Naive thymus-derived CD8-positive, alpha-beta T cell (primary cell): ENCODE measurements around the gene NCK2. TPM values are rescaled to one million over a fixed set of nuclear protein-coding genes. Genes with fewer than 3 reads are reported as not detected.
A peak's percentile ranks its signal among the peaks of the same experiment; 100 is the strongest.
"Not testable (repeated sequence)": the region's sequence is repeated elsewhere in the genome, so short reads cannot be mapped to it uniquely, and the experiment has no call there.

Experiments used
- ATAC-seq, 2 donors: fragments of 150-1000 bp; cut with Tn5 transposase in 1 of 2; sonication (Bioruptor Pico), chemical (Tn5 transposase) in 1 of 2; 1 replicate in 1 of 2; 2 replicates in 1 of 2; pipeline ENCODE4 v1.10.0; 2021; ENCODE audit warnings: mild to moderate bottlenecking in 2 of 2, moderate library complexity in 2 of 2
- POLR2A ChIA-PET: fragments of 350-600 bp; sonication (Branson Sonifier 250); formaldehyde crosslinking; loops from one replicate; lab custom pipeline; 2021; ENCODE audit warnings: antibody characterized with exemption; lab: Charles Lee
- DNase-seq, 10 donors: peaks; one replicate each; pipeline versions ENCODE4 v3.0.0 to v3.0.0-alpha.2; 2020 to 2022
- H3K27ac Mint-ChIP-seq, 10 donors: one replicate each; pipeline ENCODE4 v1.8.0; 2020 to 2022; ENCODE audit warnings: mild to moderate bottlenecking in 10 of 10, mixed read lengths in 10 of 10, moderate library complexity in 4 of 10, inconsistent platforms in 1 of 10
- H3K27me3 Mint-ChIP-seq, 5 donors: one replicate each; pipeline ENCODE4 v1.8.0; 2021 to 2022; ENCODE audit warnings: mixed read lengths in 5 of 5
- H3K36me3 Mint-ChIP-seq, 3 donors: one replicate each; pipeline ENCODE4 v1.8.0; 2020 to 2022; ENCODE audit warnings: mixed read lengths in 3 of 3, mild to moderate bottlenecking in 2 of 3, inconsistent platforms in 1 of 3
- H3K4me1 Mint-ChIP-seq, 4 donors: one replicate each; pipeline ENCODE4 v1.8.0; 2021 to 2022; ENCODE audit warnings: mixed read lengths in 4 of 4
- H3K4me3 Mint-ChIP-seq, 10 donors: one replicate each; pipeline ENCODE4 v1.8.0; 2020 to 2022; ENCODE audit warnings: mild to moderate bottlenecking in 10 of 10, mixed read lengths in 10 of 10, moderate library complexity in 6 of 10, inconsistent platforms in 1 of 10
- H3K9me3 Mint-ChIP-seq, 9 donors: one replicate each; pipeline ENCODE4 v1.8.0; 2020 to 2022; ENCODE audit warnings: mixed read lengths in 9 of 9, mild to moderate bottlenecking in 3 of 9, inconsistent platforms in 1 of 9, moderate library complexity in 1 of 9
- polyA plus RNA-seq, 3 donors: library from polyadenylated mRNA; unstranded; fragments of 300-500 nt; fragmentation: Illumina TruSeq; gene quantifications; one replicate each; pipeline ENCODE4 v1.2.3, GENCODE V29; 2021
- total RNA-seq, 8 experiments: library from RNA in 2 of 8; stranded (reverse) in 2 of 8; gene quantifications; one replicate each; pipeline ENCODE4 v1.2.3 and lab custom pipeline; 2021 to 2026

The NCK2 gene
- total and polyA plus RNA-seq, 5 experiments from 2014 or later = 36.6 to 124 (median 110) TPM

GRCh38 chr2:105890111-105890510, 145.4 kb downstream of the NCK2 start:
- no peak for DNase-seq
- peaks cover 36 to 68% (median 64%) of the 10 kb centered on the region in 4 donors for H3K4me1 Mint-ChIP-seq
- H3K9me3 Mint-ChIP-seq = peaks cover 0 to 13% (median 4%) of the 10 kb centered on the region in 9 donors
- ATAC-seq = no peak
- peak overlapping the region in 3 of 10 donors; percentile 0 to 31 (median 1) for H3K4me3 Mint-ChIP-seq
- H3K27me3 Mint-ChIP-seq = no peaks in the 10 kb centered on the region
- peak overlapping the region; percentile 4 to 91 (median 67) for H3K27ac Mint-ChIP-seq
- H3K36me3 Mint-ChIP-seq = peaks cover 20 to 73% (median 46%) of the 10 kb centered on the region in 3 donors
- POLR2A ChIA-PET = no interaction called here

GRCh38 chr2:105890856-105891255, 146.1 kb downstream of the NCK2 start:
- POLR2A ChIA-PET = interaction anchor here (0.8 kb wide), 1 partner anchor 44 kb away, joined by 3 read pairs; no protein-coding TSS in a partner anchor
- Mint-ChIP-seq H3K27ac (peak overlapping the region; percentile 48 to 91 (median 69)), H3K4me3 (peak overlapping the region in 8 of 10 donors; percentile 0 to 78 (median 47))

GRCh38 chr2:105893011-105893995, 148.6 kb downstream of the NCK2 start:
- no peak for DNase-seq
- Mint-ChIP-seq H3K36me3 (peaks cover 6 to 58% (median 46%) of the 10 kb centered on the region in 3 donors), H3K4me1 (peaks cover 25 to 69% (median 59%) of the 10 kb centered on the region in 4 donors), H3K9me3 (peaks cover 0 to 11% (median 5%) of the 10 kb centered on the region in 9 donors), H3K27me3 (no peaks in the 10 kb centered on the region), H3K27ac (peak overlapping the region in 5 of 10 donors; percentile 40 to 74 (median 62)), H3K4me3 (peak overlapping the region in 1 of 10 donors; percentile 45)
- no peak for ATAC-seq
- POLR2A ChIA-PET = interaction anchor here (0.9 kb wide), 1 partner anchor 36 kb away, joined by 4 read pairs; no protein-coding TSS in a partner anchor

More at GRCh38 chr2:105890856-105891255, 146.1 kb downstream of the NCK2 start:
- H3K9me3 Mint-ChIP-seq = peaks cover 0 to 13% (median 4%) of the 10 kb centered on the region in 9 donors
- H3K27me3 Mint-ChIP-seq = no peaks in the 10 kb centered on the region
- ATAC-seq (no peak), DNase-seq (no peak)
- H3K4me1 Mint-ChIP-seq = peaks cover 34 to 70% (median 65%) of the 10 kb centered on the region in 4 donors
- peaks cover 20 to 76% (median 47%) of the 10 kb centered on the region in 3 donors for H3K36me3 Mint-ChIP-seq

- Mint-ChIP-seq H3K27me3 (no peaks in the 10 kb centered on the region), H3K36me3 (peaks cover 8 to 60% (median 47%) of the 10 kb centered on the region in 3 donors), H3K27ac (peak overlapping the region; percentile 31 to 94 (median 88)), H3K4me3 (peak overlapping the region in 2 of 10 donors; percentile 8 to 24), H3K9me3 (peaks cover under 1 to 19% (median 11%) of the 10 kb centered on the region in 9 donors), H3K4me1 (peaks cover 30 to 66% (median 61%) of the 10 kb centered on the region in 4 donors)
- no peak for ATAC-seq
- no peak for DNase-seq
- POLR2A ChIA-PET = no interaction called here
These were observed 149.7 kb downstream of the NCK2 start for GRCh38 chr2:105894327-105894944.

- peak in 8 of 10 donors; percentile 10 to 73 (median 44) for DNase-seq
- ATAC-seq = peak; percentile 93 to 96
- Mint-ChIP-seq H3K9me3 (peaks cover 5 to 37% (median 26%) of the 10 kb centered on the region in 9 donors), H3K27ac (peak overlapping the region; percentile 80 to 94 (median 91)), H3K36me3 (peaks cover 21 to 64% (median 55%) of the 10 kb centered on the region in 3 donors), H3K4me3 (peak overlapping the region; percentile 1 to 69 (median 54)), H3K4me1 (peaks cover 25 to 64% (median 55%) of the 10 kb centered on the region in 4 donors), H3K27me3 (no peaks in the 10 kb centered on the region)
- POLR2A ChIA-PET = no interaction called here
These were observed 151.5 kb downstream of the NCK2 start for GRCh38 chr2:105895990-105896764.

- POLR2A ChIA-PET = no interaction called here
- H3K9me3 Mint-ChIP-seq = peaks cover 5 to 41% (median 31%) of the 10 kb centered on the region in 9 donors
These were observed 152.1 kb downstream of the NCK2 start for GRCh38 chr2:105896765-105897163.

GRCh38 chr2:105897694-105898093, 153.0 kb downstream of the NCK2 start:
- POLR2A ChIA-PET = not testable (repeated sequence)

More at GRCh38 chr2:105896765-105897163, 152.1 kb downstream of the NCK2 start:
- Mint-ChIP-seq H3K36me3 (peaks cover 26 to 66% (median 60%) of the 10 kb centered on the region in 3 donors), H3K27ac (peak overlapping the region in 8 of 10 donors; percentile 80 to 94 (median 91)), H3K4me1 (peaks cover 27 to 66% (median 55%) of the 10 kb centered on the region in 4 donors), H3K27me3 (no peaks in the 10 kb centered on the region), H3K4me3 (peak overlapping the region in 2 of 10 donors; percentile 52 to 55)
- DNase-seq (no peak), ATAC-seq (no peak)

GRCh38 chr2:105903051-105903674, 158.5 kb downstream of the NCK2 start:
- H3K27me3 Mint-ChIP-seq = no peaks in the 10 kb centered on the region
- H3K36me3 Mint-ChIP-seq = peaks cover 29 to 38% (median 31%) of the 10 kb centered on the region in 3 donors
- DNase-seq (no peak), ATAC-seq (no peak)
- H3K4me3 Mint-ChIP-seq = peak overlapping the region in 1 of 10 donors; percentile 54
- peaks cover 3 to 45% (median 29%) of the 10 kb centered on the region in 9 donors for H3K9me3 Mint-ChIP-seq
- peak overlapping the region in 6 of 10 donors; percentile 0 to 86 (median 71) for H3K27ac Mint-ChIP-seq
- peaks cover 41 to 78% (median 71%) of the 10 kb centered on the region in 4 donors for H3K4me1 Mint-ChIP-seq
- POLR2A ChIA-PET = interaction anchor here (0.8 to 2.5 kb wide), 3 partner anchors 26 to 121 kb away, joined by 3 to 14 read pairs (median 4); no protein-coding TSS in a partner anchor

More at GRCh38 chr2:105897694-105898093, 153.0 kb downstream of the NCK2 start:
- Mint-ChIP-seq H3K27ac (peak overlapping the region in 5 of 10 donors; percentile 7 to 80 (median 48)), H3K9me3 (peaks cover 5 to 44% (median 33%) of the 10 kb centered on the region in 9 donors), H3K4me1 (peaks cover 31 to 73% (median 59%) of the 10 kb centered on the region in 4 donors), H3K36me3 (peaks cover 27 to 64% (median 61%) of the 10 kb centered on the region in 3 donors), H3K4me3 (peak overlapping the region in 2 of 10 donors; percentile 17 to 24)
- DNase-seq, H3K27me3 Mint-ChIP-seq, ATAC-seq: not testable (repeated sequence)

GRCh38 chr2:105904938-105905337, 160.2 kb downstream of the NCK2 start:
- H3K36me3 Mint-ChIP-seq = peaks cover 16 to 23% (median 22%) of the 10 kb centered on the region in 3 donors
- no peaks in the 10 kb centered on the region for H3K27me3 Mint-ChIP-seq
- H3K4me3 Mint-ChIP-seq = no peak overlapping the region
- peak overlapping the region in 4 of 10 donors; percentile 0 to 91 (median 40) for H3K27ac Mint-ChIP-seq
- DNase-seq = no peak
- peaks cover 43 to 74% (median 71%) of the 10 kb centered on the region in 4 donors for H3K4me1 Mint-ChIP-seq
- ATAC-seq = no peak
- peaks cover 0 to 29% (median 17%) of the 10 kb centered on the region in 9 donors for H3K9me3 Mint-ChIP-seq
- POLR2A ChIA-PET = interaction anchor here (0.6 kb wide), 1 partner anchor 347 kb away, joined by 4 read pairs; no protein-coding TSS in a partner anchor

- Mint-ChIP-seq H3K36me3 (peaks cover 1 to 8% (median 7%) of the 10 kb centered on the region in 3 donors), H3K27me3 (no peaks in the 10 kb centered on the region), H3K27ac (peak overlapping the region in 9 of 10 donors; percentile 6 to 91 (median 77)), H3K4me1 (peaks cover 38 to 70% (median 58%) of the 10 kb centered on the region in 4 donors), H3K9me3 (peaks cover 0 to 13% (median 4%) of the 10 kb centered on the region in 9 donors), H3K4me3 (peak overlapping the region in 7 of 10 donors; percentile 1 to 73 (median 43))
- ATAC-seq = peak; percentile 58 to 62
- DNase-seq = peak in 2 of 10 donors; percentile 19 to 20
- POLR2A ChIA-PET = interaction anchor here (0.6 to 1.3 kb wide), 3 partner anchors 20 to 28 kb away, joined by 3 to 9 read pairs (median 3); no protein-coding TSS in a partner anchor
These were observed 161.8 kb downstream of the NCK2 start for GRCh38 chr2:105906481-105906880.
